Measurements from ENCODE around the gene ENGASE.

Gene ENGASE

DNA sequence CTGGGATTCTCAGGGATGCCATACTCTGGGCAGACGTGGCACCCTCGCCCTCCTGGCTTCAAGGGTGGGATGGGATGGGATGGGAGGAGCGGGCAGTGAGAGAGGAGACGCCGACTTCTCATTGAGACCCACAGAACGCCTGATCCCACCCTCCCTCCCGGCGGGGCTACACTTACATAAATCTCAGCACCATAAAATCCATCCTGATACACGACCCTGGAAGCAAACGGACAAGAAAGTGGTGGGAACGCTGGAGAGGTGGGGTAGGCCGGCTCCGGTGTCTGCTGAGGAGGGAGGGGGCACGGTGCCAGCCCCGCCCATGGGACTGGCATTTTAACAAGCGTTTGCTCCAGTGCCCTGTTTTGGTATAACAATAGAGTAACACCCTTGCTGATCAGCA, 21.9 kb downstream of the ENGASE start:
- no peak for FAIRE-seq

DNA sequence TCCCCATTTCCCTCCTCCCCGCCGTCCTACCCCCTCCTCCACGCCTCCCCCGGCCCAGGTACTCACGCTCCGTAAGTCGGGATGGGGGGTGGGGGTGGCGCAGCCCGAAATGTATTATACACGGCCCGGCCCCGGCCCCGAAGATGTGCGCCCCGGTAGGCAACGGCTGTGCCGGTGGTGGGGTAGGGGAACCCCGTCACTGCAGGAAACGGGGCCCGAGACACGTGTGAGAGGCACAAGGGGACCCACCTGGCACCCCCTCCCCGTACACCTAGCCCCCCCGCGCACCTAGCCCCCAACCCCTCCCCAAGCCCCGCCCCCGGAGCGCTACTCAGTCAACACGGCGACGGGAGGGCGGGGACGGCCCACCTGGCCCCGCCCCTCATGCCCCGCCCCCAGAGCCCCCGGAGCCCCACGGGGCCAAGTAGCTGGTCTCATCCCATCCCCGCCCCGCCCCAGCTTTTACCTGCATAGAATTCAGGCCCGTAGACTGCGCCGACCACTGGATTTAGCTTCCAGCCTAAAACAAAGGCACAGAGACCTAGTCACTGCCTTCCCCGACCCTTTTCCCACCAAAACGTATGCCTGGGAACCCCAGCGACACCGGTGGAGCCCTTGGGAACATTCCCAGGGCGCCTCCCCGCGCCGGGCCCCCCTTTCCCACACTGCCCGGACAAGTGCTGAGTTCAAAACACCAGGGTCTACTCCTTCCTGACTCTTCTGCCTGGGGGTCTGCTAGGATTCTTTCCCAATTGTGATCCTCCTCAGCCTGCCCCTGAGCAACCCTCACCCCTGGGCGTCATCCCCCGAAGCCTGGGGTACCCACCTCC, 22.8 kb downstream of the ENGASE start:
- FAIRE-seq, result no peak

DNA sequence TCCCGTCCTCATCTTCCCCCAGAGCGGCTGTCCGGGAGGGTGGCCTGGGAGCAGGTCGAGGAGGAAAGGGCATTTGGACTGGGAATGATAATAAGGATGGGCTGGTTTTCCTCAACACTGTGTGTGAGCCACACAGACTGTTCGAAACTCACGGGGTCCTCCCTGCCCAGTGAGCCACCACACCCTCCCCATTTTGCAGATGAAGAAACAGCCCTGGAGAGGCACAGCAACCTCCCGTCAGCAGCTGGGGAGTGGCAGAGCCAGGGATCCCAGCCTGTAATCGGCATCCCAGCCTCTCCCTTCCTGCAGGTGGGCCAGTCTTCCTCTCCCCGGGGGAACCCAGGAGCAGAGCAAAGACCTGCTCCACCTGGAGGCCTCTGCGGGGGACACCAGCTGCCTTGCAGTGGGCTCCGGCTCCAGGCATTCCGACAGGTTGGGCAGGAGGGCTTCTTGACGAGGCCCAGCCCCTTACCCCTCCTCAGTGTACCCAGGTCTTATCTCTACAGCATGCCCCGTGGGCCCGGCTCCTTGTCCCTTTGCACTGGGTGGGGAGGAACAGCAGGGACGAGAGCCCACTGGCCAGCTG, 23.8 kb downstream of the ENGASE start:
- FAIRE-seq, result no peak

DNA sequence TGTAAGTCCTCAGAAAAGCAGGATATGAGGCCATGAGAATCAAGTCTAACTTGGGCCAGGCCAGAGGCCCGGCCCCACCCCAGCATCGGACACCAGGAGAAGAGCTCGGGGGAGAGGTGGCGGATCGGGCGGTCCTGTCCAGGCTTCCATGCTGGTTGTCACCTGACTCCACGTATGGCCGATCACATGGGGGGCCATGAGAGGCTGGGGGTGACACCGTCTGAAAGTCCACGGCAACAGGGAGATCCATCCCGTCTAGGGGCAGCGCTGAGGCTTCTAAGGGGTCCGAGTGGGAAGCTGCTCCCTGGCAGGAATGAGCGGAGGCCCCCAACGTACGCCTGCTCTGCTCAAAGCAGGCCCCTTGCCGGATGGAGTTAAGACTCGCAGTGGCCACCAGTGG, 25.8 kb downstream of the ENGASE start:
- FAIRE-seq, result no peak

DNA sequence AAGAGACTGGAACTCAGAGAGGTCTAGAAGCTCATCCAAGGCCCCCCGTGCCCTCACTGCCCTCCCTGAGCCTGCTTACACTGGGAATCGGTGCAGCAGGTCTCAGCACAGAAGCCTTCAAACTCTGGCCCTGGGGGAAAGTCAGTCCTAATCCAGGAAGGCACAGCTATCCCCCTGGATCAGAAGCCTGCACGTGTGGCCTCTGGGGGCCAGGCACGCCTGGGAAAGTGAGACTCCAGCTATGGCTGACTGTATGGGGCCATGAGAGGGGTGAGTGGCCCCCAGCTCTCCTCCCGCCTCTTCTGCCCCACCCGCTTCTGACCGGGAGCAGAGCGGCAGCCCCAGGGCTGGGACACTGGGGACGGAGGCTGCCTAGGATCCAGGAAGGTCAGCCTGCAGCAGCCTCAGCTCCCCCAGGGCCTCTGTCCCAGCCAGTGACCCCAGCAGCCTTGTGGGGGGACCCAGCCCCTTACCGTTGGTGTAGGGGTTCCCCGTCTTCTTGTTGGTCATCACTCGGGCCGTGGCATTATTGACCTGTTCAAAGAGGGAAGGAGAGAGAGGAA, 26.6 kb downstream of the ENGASE start:
- FAIRE-seq, result no peak

DNA sequence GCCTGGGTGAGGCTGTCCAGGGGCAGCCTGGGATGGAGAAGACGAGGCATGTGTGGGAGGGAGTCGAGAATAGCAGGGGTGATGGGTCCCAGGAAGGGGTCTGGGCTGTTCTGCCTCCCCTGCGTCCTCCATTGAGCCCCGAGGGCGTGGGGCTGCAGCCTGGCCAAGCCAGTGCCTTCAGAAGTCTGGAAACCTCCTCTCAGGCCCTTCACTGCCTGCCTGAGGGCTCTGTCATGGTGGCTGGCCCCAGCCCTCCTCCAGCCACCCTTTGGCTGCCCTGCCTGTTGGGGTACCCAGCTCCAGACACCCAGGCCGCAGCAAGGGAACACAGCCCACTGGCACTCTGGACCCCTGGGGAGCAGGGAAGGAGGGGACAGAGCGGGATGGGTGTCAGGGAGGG, 27.6 kb downstream of the ENGASE start:
- no peak for FAIRE-seq

DNA sequence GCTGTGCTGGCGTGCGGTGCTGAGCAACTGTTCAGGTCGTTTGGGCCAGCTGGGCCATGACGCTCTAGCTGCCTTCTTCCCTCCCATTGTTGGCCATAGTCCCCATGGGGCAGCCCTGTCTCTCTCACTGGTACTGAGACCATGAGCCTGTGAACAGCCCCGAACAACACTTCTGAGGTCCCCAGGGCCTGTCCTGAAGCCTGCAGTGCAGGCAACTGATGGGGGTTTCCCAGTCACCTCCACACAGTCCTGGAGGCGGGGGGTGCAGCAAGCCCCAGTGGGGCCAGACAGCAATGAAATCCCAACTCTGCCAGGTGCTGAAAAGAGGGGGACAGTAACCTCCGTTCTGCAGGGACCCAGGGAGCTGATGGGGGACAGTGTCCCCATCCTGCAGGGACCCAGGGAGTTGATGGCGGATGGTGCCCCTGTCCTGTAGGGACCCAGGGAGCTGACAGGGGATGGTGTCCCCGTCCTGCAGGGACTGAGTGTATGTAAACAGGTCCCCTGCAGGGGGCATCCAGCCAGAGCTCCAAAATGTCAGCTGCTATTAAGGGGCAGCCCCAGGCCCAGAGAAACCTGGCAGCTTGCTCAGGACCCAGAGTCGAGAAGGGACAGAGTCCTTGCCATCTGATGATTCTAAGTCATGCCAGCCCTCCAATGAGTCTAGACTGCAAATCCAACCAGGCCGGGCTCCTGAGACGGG, 30.4 kb downstream of the ENGASE start:
- no peak for FAIRE-seq

DNA sequence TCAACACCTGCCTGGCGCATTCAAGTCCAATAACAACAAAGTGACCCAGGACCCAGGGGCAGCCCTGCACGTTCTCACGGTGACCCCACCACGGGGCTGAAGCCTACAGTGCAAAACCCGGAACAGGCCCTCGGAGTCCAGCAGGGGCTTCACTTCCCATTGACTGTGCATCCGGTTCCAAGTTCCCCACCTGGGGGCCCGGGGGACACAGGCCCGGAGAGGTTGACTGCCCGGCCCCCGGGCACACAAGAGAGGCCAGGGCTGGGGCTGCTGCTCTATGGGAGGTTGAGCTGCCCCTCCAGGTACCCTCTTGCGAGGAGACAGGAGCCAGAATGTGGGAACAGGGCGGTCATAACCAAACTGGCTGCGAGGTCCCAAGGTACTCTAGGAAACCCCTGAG, 31.3 kb downstream of the ENGASE start:
- FAIRE-seq, result no peak

DNA sequence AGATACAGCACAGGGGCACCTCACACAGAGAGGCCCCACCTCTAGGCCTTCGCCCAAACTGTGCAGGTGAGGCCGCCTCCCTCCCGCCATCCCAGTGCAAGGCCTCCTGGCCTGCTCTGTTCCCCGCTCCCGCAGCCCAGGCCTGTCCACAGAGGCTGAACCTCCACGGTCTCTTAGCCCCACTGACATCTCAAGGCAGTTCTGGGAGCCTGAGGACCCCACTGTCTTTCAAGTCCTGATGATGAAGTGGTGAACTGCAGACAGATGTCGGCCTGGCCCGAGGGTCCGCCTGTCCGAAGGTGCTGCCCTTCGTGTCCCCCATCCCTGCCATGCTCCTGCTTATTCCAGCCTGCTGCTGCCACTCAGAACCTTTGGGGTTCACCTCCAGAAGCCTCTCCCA, 32.3 kb downstream of the ENGASE start:
- FAIRE-seq, result no peak

DNA sequence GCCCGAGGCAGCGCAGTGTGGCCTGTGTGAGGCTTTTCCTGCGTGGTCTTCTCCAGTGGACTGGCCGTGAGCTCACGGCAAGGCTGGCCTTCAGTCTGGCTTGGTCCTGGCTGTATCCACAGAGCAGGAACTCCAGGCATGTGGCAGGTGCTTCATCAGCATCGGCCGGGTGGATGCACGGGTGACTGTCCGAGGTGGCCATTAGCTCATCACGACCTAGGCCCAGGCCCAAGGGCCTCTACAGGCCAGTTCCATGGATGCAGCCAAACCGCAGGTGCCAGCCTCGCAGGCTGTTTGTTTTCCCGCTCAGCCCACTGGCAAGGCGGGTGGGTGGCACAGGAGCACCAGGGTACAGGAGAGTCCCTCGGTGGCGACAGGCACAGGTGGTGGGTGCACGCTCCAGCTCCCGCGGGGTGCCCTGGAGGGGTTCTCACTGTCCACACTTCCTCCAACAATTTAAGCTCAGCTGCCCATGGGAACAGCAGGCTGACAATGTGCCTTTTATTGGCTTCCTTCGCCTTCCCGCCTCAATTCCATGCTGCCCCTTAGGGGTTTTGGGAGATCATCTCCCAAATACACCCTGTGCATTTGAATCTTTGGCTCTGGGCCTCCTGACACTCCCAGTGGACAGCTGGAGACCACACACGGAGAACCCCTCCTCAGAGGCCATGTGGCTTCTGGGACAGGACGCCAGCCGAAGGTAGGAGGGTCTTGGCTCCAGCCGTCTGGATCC, 33.0 kb downstream of the ENGASE start:
- FAIRE-seq, result no peak

DNA sequence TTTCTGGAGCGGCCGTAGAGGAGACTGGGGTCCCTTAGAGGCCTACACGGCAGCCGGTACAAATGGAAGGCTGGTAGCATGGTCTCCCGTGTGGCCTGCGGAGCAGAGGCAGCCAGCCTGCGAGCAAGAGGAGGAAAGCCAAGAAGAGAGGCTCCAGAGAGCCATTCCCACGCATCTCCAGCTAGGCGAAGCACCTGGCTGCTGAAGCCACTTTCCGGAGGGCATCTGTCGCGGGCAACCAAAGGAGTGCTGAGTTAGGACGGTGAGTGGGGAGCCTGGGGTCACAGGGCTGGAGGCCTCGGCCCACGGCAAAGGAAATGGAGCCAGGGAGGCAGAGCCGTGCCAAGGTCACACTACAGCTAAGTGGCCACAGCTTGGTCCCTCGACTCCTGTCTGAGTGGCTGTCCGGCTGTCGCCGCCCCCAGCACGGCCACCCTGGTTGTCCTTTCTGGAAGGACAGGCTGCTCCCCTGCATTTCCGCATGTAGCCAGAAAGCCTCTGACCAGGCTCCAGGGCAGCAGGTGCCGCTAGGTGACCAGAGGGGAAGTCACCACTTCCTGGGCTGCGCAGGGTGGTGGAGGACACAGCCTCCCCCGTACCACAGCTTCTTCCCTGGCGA, 33.7 kb downstream of the ENGASE start:
- FAIRE-seq, result no peak

DNA sequence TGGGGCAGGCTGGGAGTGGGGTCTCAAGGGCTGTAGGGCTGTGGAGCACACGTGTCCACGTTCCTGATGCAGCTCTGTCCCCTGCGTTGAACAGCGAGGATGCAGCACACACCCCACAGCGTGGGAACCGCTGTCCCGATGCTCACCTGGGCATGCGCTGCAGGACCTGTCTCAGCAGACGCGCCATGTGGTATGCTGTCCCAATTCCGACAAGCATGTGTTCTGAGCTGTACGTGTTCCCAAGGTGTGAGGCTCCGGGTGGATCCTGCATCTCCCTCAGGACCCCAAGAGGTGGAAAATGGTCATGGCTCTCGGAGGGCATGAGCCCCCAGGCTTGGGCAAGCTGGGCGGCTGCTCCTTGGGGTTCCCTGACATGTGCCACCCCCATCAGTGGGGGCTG, 34.2 kb downstream of the ENGASE start:
- no peak for FAIRE-seq

DNA sequence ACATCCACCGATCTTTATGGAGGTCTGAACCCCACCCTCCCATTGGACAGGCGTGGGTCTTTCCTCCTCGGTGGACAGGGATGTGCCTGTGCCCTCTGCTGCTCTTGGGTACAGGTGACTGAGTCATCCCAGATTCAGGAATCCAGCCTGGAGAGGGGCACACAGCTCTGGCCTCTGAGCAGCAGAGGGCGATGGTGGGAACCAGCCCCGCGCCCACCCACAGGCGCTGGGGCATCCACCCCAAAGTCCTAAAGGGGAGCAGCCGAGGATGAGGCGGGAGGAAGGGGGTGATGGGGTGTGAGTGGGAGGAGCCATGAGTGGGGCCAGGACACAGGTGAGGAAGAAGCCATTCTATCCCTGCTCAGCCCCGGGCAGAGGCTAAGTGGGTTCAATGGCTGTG, 35.0 kb downstream of the ENGASE start:
- no peak for FAIRE-seq

DNA sequence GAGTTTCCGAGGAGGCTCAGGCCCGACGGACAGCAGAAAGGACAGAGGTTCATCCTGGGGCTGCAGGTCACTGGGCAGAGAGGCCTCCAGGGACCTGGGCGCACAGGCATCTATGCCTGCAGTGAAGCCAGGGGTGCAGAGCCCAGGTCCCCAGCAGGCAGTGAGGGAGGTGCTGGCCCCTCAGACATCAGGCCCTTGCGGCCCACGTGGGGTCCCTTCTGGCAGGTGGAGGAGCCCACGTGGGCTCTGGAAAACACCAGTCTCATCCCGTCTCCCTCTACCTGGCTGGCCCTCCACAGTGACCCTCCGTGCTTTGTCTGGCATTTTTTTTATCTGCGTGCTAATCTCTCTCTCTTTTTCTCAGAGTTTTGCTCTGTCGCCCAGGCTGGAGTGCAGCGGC, 36.5 kb downstream of the ENGASE start:
- no peak for FAIRE-seq

DNA sequence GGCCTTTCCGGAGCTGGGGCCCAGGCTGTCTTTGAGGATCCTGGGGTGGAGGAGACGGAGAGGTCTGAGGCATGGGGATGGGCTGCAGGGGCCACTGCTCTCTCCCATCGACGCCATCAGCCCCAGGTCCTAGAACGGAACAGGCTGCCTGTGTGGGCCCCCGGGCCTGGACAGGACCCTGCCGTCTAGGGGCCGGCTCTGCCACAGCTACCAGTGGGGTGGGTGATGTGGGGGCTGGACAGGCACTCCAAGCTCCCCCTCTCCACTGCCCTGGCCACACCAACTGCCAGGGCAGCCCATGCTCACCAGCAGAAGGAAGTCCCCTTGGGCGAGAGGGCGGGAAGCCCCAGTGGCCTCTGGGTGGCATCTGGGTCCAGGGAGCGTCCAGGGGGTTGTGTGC, 37.8 kb downstream of the ENGASE start:
- FAIRE-seq, result no peak

DNA sequence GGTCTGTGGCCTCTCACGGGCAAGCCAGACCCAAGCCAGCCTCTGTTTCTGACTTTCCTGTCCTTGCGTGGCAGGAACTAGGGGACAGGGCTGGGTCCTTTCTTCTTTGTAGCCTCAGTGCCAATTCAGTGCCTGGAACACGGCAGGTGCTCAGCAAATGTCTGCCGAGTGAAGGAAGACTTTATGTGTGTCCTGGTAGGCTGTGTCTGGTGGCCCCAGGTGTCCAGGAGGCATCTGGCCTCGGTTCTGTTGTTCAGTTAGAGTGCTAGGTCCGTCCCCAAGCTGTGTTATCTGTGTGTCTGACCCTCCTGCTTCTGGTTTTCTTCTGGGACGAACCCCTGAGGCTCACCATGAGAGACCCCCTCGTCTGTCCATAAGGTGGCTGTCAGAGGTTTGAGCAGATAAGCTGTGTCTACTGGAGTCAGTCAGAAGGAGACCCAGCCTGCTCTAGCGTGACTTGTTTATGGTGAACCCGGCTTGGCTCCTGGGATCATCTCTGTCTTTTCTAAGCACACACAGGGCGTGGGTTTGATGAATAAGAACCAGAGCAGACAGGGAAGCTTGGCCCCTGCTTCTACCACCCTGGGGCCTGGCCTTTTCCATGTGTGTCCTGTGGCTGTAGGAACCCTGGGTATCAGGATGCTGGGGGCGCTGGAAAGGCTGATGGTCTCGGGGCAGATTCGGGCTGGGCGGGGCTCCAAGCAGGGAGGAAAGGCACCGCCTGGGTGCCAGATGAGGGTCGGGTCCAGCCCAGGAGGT, 39.3 kb downstream of the ENGASE start:
- no peak for FAIRE-seq

DNA sequence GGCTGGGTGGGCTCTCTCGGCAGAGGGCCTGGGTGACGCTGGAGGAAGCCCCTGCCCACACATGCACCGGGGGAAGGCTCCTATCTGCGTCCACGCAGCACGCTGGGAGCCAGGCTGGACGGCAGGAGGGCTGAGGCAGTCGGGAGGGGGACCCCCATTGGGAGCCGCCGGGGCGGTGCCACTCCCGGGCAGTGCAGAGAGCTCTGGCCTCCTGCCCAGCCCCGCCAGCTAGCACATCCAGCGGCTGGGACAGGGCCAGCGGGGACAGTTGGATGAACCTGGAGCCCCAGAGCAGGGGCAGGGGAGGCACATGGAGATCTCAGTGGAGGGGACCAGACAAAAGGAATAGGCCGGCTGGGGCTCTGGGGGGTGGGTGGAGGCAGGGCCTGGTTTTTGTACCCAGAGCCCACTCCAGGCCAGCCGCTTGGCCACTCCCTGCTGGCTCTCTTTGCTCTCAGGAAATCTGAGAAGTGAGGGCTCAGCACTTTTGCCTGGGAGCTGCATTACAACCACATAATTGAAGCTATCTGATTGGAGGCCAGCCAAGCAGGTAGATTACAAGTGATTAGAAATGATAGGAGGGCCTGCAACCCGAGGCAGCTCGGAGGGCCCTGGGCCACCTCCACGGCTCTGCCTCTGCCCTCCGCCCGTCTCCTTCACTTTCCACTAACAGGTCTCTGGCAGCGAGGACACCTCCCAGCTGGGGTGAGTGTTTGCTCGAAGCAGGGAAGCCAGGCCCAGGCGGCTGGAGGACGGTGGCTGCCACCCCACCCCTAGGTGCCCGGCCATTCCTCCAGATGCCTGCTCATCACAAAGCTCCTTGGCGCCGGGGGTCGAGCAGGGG, 40.1 kb downstream of the ENGASE start:
- no peak for FAIRE-seq

DNA sequence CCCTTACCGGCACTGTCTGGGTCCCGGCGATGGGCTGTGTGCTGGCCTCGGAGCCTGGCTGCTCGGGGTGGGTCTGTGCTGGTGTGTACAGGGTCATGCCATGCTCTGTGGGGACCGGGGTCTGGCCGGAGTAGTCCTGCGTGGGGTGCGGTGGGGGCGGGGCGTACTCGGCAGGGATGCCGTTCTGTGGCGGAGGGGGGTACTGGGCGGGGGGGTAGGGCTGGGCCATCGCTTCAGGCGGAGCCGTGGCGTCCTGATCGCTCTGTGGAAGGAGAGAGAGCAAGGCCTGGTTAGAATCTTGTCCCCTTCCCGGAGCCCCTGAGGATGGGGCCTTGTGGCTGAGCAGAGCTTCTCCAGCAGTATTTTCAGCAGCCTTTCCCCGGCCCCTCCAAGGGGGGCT, 40.9 kb downstream of the ENGASE start:
- FAIRE-seq, result no peak

DNA sequence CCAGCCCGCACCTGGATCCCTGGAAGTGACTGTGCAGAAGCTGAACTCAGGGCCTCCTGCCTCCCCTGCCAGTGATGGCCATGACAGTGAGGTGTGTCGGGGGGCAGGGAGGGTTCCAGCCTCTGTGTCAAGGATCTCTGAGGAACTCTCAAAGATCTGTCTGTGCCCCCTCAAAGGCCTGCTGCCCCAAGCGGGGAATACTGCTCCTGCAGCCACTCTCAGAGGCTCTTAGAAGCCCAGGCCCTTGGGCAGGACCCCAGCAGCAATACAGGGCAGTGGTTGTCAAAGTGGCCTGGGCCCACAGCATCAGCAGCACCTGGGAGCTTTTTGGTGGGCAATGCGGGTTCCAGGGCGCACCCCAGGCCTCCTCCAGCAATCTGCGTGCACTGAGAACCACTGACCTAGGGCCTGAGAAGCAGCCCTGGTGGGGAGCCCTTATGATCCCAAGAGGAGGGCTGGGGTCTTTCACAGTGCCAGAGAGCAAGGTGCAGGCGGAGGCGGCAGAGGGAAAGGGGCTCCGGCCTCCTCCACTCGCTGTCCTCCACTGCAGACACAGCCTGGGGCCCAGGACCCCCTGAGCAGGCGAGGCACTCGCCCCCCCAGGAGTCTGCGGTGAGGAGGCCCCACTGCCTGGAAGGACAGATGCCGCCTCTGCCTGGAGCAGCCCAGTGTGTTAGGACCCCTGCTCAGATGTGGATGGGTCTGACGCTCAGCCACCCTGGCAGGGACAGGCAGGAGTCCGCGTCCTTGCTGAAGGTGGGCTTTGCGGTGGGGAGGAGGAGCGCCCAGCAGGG, 42.1 kb downstream of the ENGASE start:
- FAIRE-seq, result no peak

DNA sequence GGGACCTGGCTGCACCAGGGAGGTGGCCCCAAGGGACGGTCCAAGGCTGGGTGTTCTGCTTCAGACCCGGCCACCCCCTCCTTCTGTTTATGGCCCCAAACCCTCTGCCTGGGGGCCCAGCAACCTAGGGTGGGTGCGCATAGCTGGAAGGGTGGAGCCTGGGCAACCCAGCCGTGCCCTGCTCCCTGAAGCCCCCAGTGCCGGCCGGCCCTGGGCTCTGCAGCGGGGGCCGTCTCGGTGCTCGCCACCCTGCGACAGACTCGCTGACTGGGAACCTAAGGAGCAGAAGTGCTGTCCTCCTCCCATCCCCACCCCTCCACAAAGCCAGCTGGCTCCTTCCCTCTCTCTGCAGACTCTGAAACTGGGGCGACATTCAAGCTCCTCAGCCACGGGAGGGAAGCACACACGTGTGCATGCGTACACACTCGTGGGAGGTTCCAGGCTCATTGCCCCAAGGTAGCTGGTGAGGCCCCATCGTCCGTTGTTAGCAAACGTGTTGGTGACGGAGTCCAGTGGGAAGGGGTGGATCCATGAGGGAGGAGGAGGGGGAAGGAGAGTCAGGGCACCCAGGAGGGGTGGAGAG, 43.4 kb downstream of the ENGASE start:
- no peak for FAIRE-seq
